Gastrocnemius medialis (tissue), 4 donors: ENCODE data around the gene COLEC12. TPM values are rescaled to one million over a fixed set of nuclear protein-coding genes. Genes with fewer than 3 reads are reported as not detected.

Experiments
- ATAC-seq, 2 donors: fragments of 150-250 bp; one replicate each; pipeline ENCODE4 v1.9.1; 2016
- DNase-seq, 2 donors: peaks; one replicate each; pipeline ENCODE4 v3.0.0-alpha.2; 2019
- H3K27ac ChIP-seq, 4 donors: fragments of 200-600 bp; sonication (generic); 1 replicate in 1 of 4; 2 replicates in 3 of 4; pipeline ENCODE4 v1.5.1; 2016 to 2018; ENCODE audit warnings: mild to moderate bottlenecking in 2 of 4, moderate library complexity in 1 of 4
- H3K27me3 ChIP-seq, 3 donors: fragments of 200-600 bp; sonication (generic) in 2 of 3; 1 replicate in 1 of 3; 2 replicates in 2 of 3; pipeline versions ENCODE4 v1.5.1 to v1.6.0; 2016 to 2019; ENCODE audit warnings: mild to moderate bottlenecking in 1 of 3, moderate library complexity in 1 of 3
- H3K36me3 ChIP-seq, 2 donors: fragments of 200-600 bp; sonication (generic) in 1 of 2; one replicate each; pipeline ENCODE4 v1.5.1; 2017 to 2018
- H3K4me1 ChIP-seq, 2 donors: fragments of 200-600 bp; sonication (generic) in 1 of 2; one replicate each; pipeline ENCODE4 v1.5.1; 2016 to 2017; ENCODE audit warnings: mild to moderate bottlenecking in 2 of 2
- H3K4me3 ChIP-seq, 4 donors: fragments of 200-600 bp; sonication (generic) in 3 of 4; 1 replicate in 1 of 4; 2 replicates in 3 of 4; pipeline ENCODE4 v1.5.1; 2016 to 2019; ENCODE audit warnings: mild to moderate bottlenecking in 2 of 4
- H3K9me3 ChIP-seq, 3 donors: fragments of 200-600 bp; sonication (generic) in 2 of 3; 1 replicate in 1 of 3; 2 replicates in 2 of 3; pipeline ENCODE4 v1.5.1; 2016 to 2019
- POLR2A ChIP-seq, 2 donors: fragments of 450-650 bp; IDR thresholded peaks; one replicate each; pipeline ENCODE4 v1.6.1; 2017; ENCODE audit warnings: antibody characterized with exemption in 2 of 2, mild to moderate bottlenecking in 2 of 2, moderate library complexity in 2 of 2
- in situ Hi-C, 4 donors: fragments of 200-750 bp; cut with MboI; loops; one replicate each; pipeline versions ENCODE4 v1.15.0 to v1.8.0; 2017; ENCODE audit warnings: low sequenced_read_pairs in 4 of 4
- intact Hi-C: fragments of 100-400 bp; cut with DNase I; formaldehyde crosslinking; loops from one replicate; pipeline ENCODE4 v1.15.1; 2023; ENCODE audit warnings: low total_unique reads
- total RNA-seq, 4 donors: library from RNA; depleted of rRNA; stranded (reverse); fragments of >200 nt; gene quantifications; one replicate each; pipeline versions ENCODE4 v1.1.0 to v1.2.3, GENCODE V29; 2016
- TF ChIP-seq, protein P1 (sequence below), 5 experiments: fragments of 450-650 bp in 3 of 5; fragments of 200-600 bp in 2 of 5; sonication (generic) in 2 of 5; IDR thresholded peaks in 4 of 5; conservative IDR thresholded peaks in 1 of 5; 1 replicate in 4 of 5; 2 replicates in 1 of 5; pipeline ENCODE4 v1.5.1; 2016 to 2019; ENCODE audit warnings: antibody characterized with exemption in 5 of 5, mild to moderate bottlenecking in 3 of 5, moderate library complexity in 3 of 5

The COLEC12 gene
- total RNA-seq, 4 donors from 2014 or later, result 0.97 to 6.1 (median 5.1) TPM

DNA sequence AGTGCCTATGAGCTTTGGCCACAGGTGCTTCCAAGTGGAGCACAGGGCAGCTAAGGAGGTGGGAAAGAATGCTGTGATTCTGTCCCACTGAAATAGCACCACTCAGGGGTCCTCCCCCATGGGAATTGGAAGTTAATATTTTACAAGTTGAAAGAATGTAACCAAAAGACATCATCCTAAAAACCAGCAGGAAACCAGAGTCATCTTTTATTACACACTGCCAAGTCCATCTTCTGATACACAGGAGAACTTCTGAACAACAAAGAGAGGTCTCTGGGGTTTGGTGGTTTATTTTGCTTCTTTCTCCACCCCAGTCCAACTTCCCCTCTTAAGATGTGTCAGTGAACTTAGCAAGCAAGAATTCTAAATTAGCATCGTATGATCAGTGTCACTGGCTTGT, 47.7 kb downstream of the COLEC12 start:
- Histone ChIP-seq H3K4me1 (peaks cover 9 to 10% of the 10 kb centered on the region in 2 donors), H3K36me3 (no peaks in the 10 kb centered on the region), H3K27ac (no peak overlapping the region), H3K9me3 (no peaks in the 10 kb centered on the region), H3K4me3 (no peak overlapping the region), H3K27me3 (no peaks in the 10 kb centered on the region)
- TF ChIP-seq, protein P1, sequence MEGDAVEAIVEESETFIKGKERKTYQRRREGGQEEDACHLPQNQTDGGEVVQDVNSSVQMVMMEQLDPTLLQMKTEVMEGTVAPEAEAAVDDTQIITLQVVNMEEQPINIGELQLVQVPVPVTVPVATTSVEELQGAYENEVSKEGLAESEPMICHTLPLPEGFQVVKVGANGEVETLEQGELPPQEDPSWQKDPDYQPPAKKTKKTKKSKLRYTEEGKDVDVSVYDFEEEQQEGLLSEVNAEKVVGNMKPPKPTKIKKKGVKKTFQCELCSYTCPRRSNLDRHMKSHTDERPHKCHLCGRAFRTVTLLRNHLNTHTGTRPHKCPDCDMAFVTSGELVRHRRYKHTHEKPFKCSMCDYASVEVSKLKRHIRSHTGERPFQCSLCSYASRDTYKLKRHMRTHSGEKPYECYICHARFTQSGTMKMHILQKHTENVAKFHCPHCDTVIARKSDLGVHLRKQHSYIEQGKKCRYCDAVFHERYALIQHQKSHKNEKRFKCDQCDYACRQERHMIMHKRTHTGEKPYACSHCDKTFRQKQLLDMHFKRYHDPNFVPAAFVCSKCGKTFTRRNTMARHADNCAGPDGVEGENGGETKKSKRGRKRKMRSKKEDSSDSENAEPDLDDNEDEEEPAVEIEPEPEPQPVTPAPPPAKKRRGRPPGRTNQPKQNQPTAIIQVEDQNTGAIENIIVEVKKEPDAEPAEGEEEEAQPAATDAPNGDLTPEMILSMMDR (IDR thresholded peaks at IDR 0.05 in 4 of 5, conservative IDR thresholded peaks at IDR 0.05 in 1 of 5), result no peak
- TF ChIP-seq POLR2A (IDR thresholded peaks at IDR 0.05), result no peak
- intact Hi-C loops, result no loop called here
- in situ Hi-C loops, result no loop called here
- ATAC-seq, result no peak
- DNase-seq, result no peak

DNA sequence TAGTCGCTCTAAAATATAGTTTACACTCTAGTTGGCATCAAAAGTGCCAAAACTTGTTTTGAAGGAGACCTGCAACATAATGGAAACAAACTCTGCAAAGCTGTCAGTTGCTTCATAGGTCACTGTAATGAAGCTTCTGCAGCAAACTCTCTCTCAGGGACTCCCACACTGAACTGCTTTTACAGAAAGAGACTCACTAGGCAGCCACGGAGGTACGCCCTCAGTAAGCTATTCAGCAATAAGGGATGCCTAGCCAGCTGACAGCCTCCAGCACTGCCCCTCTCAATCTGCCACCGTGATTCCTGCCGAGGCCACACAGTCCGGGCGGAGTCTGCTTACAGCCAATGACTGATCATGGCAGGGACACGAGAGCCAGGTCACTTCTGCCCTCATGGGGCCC, 51.1 kb downstream of the COLEC12 start:
- no peak overlapping the region for H3K4me3 ChIP-seq
- H3K4me1 ChIP-seq, result peaks cover 0 to 6% of the 10 kb centered on the region in 2 donors
- H3K36me3 ChIP-seq, result no peaks in the 10 kb centered on the region
- H3K9me3 ChIP-seq, result no peaks in the 10 kb centered on the region
- in situ Hi-C loops, result no loop called here
- ATAC-seq, result no peak
- no peak for DNase-seq
- no peak overlapping the region for H3K27ac ChIP-seq
- H3K27me3 ChIP-seq, result no peaks in the 10 kb centered on the region
- intact Hi-C loops, result no loop called here
- no peak for TF ChIP-seq POLR2A (IDR thresholded peaks at IDR 0.05)
- TF ChIP-seq, protein P1 (IDR thresholded peaks at IDR 0.05 in 4 of 5, conservative IDR thresholded peaks at IDR 0.05 in 1 of 5), result no peak

DNA sequence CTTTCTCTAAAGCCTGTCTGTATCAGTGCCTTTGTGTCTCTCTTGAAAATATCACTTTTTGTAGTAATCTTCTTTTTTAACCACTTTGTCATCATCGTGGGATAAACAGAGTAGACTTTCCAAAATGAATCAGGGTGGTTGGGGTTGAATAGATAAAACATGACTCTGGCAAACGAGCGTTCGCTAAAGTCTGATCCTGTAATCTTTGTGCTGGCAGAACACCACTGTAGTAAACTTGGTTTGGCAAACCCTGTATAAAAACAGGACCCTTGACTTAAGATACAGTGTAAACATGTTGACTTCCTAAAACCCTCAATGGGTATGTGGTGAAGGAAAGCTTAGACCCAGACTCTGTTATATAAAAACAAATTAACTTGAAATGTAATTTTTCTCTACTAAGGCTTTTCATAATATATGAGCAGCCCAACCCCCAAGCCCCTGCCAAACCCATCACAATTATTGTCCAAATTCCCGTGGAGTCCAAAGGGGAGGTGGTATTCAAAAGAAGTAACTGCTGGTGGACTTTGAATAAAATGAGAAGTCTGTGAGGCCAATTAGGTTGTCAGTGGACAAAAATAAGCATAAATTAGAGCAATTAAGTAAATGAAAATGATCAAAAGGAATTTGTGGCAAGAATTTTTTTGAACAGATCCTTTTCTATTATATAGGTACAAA, 52.2 kb downstream of the COLEC12 start:
- intact Hi-C loops, result no loop called here
- H3K9me3 ChIP-seq, result no peaks in the 10 kb centered on the region
- no peak overlapping the region for H3K27ac ChIP-seq
- no peaks in the 10 kb centered on the region for H3K27me3 ChIP-seq
- peaks cover 0 to 6% of the 10 kb centered on the region in 2 donors for H3K4me1 ChIP-seq
- no peak for DNase-seq
- H3K4me3 ChIP-seq, result no peak overlapping the region
- no peaks in the 10 kb centered on the region for H3K36me3 ChIP-seq
- TF ChIP-seq, protein P1 (IDR thresholded peaks at IDR 0.05 in 4 of 5, conservative IDR thresholded peaks at IDR 0.05 in 1 of 5), result no peak
- TF ChIP-seq POLR2A (IDR thresholded peaks at IDR 0.05), result no peak
- ATAC-seq, result no peak
- in situ Hi-C loops, result no loop called here

DNA sequence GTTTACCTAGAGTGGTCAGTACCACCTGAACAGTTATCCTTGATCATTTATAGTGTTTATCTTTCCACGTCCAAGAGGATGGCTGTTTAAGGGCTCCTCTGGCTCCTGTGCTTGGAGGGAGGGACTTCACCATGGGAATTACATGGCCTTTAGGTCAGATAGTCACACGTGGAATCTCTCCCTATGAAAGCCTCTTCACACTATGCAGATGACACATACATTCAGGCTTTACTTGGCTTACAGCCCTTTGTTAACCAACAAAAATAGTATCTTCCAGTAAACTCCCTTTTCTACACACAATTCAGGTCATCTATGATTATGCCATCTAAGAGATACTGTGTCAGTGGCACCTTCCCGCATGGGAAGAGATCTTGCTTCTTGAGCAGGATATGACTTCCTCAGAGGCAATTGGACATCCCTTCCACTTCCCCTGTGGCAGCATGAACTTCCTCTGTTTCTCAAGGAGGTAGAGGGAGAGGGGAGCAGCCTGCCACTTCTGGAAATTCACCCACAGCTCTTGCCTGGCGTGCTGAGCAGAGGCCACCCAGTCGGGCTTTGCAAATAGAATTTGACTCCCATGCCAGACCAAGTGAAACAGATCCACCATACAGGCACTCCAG, 53.5 kb downstream of the COLEC12 start:
- in situ Hi-C loops, result no loop called here
- no peaks in the 10 kb centered on the region for H3K36me3 ChIP-seq
- no peak overlapping the region for H3K4me3 ChIP-seq
- H3K9me3 ChIP-seq, result no peaks in the 10 kb centered on the region
- DNase-seq (no peak), ATAC-seq (no peak)
- intact Hi-C loops, result no loop called here
- no peak for TF ChIP-seq POLR2A (IDR thresholded peaks at IDR 0.05)
- TF ChIP-seq, protein P1 (IDR thresholded peaks at IDR 0.05 in 4 of 5, conservative IDR thresholded peaks at IDR 0.05 in 1 of 5), result no peak
- no peak overlapping the region for H3K27ac ChIP-seq
- H3K27me3 ChIP-seq, result no peaks in the 10 kb centered on the region
- H3K4me1 ChIP-seq, result peaks cover 0 to 6% of the 10 kb centered on the region in 2 donors
